DMS53 (cell line): ENCODE data around the gene C4orf17.
"Not testable (repeated sequence)": the region's sequence is repeated elsewhere in the genome, so short reads cannot be mapped to it uniquely, and the experiment has no call there.

Experiments
- DNase-seq: peaks from one replicate; lab custom pipeline; 2025; lab: John Stamatoyannopoulos, UW

Gene C4orf17

GRCh38 chr4:99510721-99511120, at the start of gene C4orf17:
C4orf17 (plus strand) TSS chr4:99511021; CDS start chr4:99513082, 2,061 bp downstream.
- DNase-seq: no peak

GRCh38 chr4:99461623-99462401, 49.0 kb upstream of the C4orf17 start:
- DNase-seq: no peak

- peak; percentile 77 for DNase-seq
These were observed 47.9 kb upstream of the C4orf17 start for GRCh38 chr4:99462875-99463464.

GRCh38 chr4:99463566-99463965, 47.3 kb upstream of the C4orf17 start:
- DNase-seq: no peak

- DNase-seq: no peak
These were observed 42.9 kb upstream of the C4orf17 start for GRCh38 chr4:99467887-99468286.

- no peak for DNase-seq
These were observed 41.9 kb upstream of the C4orf17 start for GRCh38 chr4:99468889-99469288.

GRCh38 chr4:99471349-99471748, 39.5 kb upstream of the C4orf17 start:
- DNase-seq: no peak

- no peak for DNase-seq
These were observed 38.9 kb upstream of the C4orf17 start for GRCh38 chr4:99471896-99472295.

- DNase-seq: no peak
These were observed 37.7 kb upstream of the C4orf17 start for GRCh38 chr4:99473131-99473530.

GRCh38 chr4:99483636-99484035, 27.2 kb upstream of the C4orf17 start:
- DNase-seq: peak; percentile 8

- DNase-seq: no peak
These were observed 25.6 kb upstream of the C4orf17 start for GRCh38 chr4:99485212-99485611.

- DNase-seq: not testable (repeated sequence)
These were observed 24.2 kb upstream of the C4orf17 start for GRCh38 chr4:99486648-99487047.

- DNase-seq: no peak
These were observed 20.5 kb upstream of the C4orf17 start for GRCh38 chr4:99490286-99490685.

GRCh38 chr4:99504804-99505502, 5.9 kb upstream of the C4orf17 start:
- DNase-seq: peak; percentile 8

GRCh38 chr4:99506781-99507180, 4.0 kb upstream of the C4orf17 start:
- no peak for DNase-seq

GRCh38 chr4:99507349-99507748, 3.5 kb upstream of the C4orf17 start:
- no peak for DNase-seq

GRCh38 chr4:99507762-99508161, 3.1 kb upstream of the C4orf17 start:
- no peak for DNase-seq

GRCh38 chr4:99518601-99519295, 7.9 kb downstream of the C4orf17 start:
- no peak for DNase-seq

- DNase-seq: no peak
These were observed 18.4 kb downstream of the C4orf17 start for GRCh38 chr4:99529228-99529627.

GRCh38 chr4:99529956-99530355, 19.1 kb downstream of the C4orf17 start:
- no peak for DNase-seq

- DNase-seq: not testable (repeated sequence)
These were observed 23.9 kb downstream of the C4orf17 start for GRCh38 chr4:99534699-99535098.

GRCh38 chr4:99536271-99536670, 25.4 kb downstream of the C4orf17 start:
- no peak for DNase-seq
